RPMI7951 (cell line): ENCODE results near the gene CEACAM18. TPM values are rescaled to one million over a fixed set of nuclear protein-coding genes. Genes with fewer than 3 reads are reported as not detected.

Source experiments
- DNase-seq: peaks from one replicate; pipeline ENCODE4 v3.0.0-alpha.2; 2012; ENCODE audit warnings: low read depth
- total RNA-seq: library from RNA; depleted of rRNA; stranded (reverse); fragments of >200 nt; shearing (Covaris generic); gene quantifications from 2 replicates; pipeline ENCODE4 v1.2.3, GENCODE V29; 2014; rRNA removed

Gene CEACAM18
- total RNA-seq, 1 experiment from 2014 or later = not detected

- no peak for DNase-seq
These were observed 53.3 kb downstream of the CEACAM18 start, which contains the start of gene SIGLEC6 for GRCh38 chr19:51531349-51532315. Gene SIGLEC6 (minus strand): TSS chr19:51531670. CDS start chr19:51531648, 22 bp downstream.

- DNase-seq = no peak
These were observed 57.2 kb downstream of the CEACAM18 start for GRCh38 chr19:51535535-51535934.

GRCh38 chr19:51539821-51540366, 61.6 kb downstream of the CEACAM18 start:
- DNase-seq = no peak

Other genes starting within 250 kb of the CEACAM18 start
- not detected in 2 replicates for gene SIGLECL1, start 227.5 kb upstream of the CEACAM18 start, total RNA-seq
- not detected in 2 replicates for gene IGLON5, start 166.9 kb upstream of the CEACAM18 start, total RNA-seq
- 1.3 and 1.7 TPM in 2 replicates for gene VSIG10L, start 136.4 kb upstream of the CEACAM18 start, total RNA-seq
- gene ETFB, start 112.2 kb upstream of the CEACAM18 start, total RNA-seq = 158 and 206 TPM in 2 replicates
- 1.2 TPM in 1 of 2 replicates, not detected in the other for gene CLDND2, start 109.5 kb upstream of the CEACAM18 start, total RNA-seq
- not detected in 2 replicates for gene NKG7, start 105.9 kb upstream of the CEACAM18 start, total RNA-seq
- gene LIM2, start 90.6 kb upstream of the CEACAM18 start, total RNA-seq = not detected in 2 replicates
- gene C19orf84, start 87.9 kb upstream of the CEACAM18 start, total RNA-seq = not detected in 2 replicates
- gene SIGLEC10, start 60.9 kb upstream of the CEACAM18 start, total RNA-seq = not detected in 2 replicates
- gene SIGLEC8, start 20.1 kb upstream of the CEACAM18 start, total RNA-seq = not detected in 2 replicates
- gene SIGLEC12, start 23.3 kb downstream of the CEACAM18 start, total RNA-seq = not detected in 2 replicates
- not detected in 2 replicates for gene SIGLEC6, start 53.1 kb downstream of the CEACAM18 start, total RNA-seq
- gene ZNF175, start 92.7 kb downstream of the CEACAM18 start, total RNA-seq = 11.3 and 11.8 TPM in 2 replicates
- gene SIGLEC5, start 151.9 kb downstream of the CEACAM18 start, total RNA-seq = not detected in 2 replicates
- not detected in 2 replicates for gene SIGLEC14, start 168.3 kb downstream of the CEACAM18 start, total RNA-seq
- gene SPACA6, start 214.8 kb downstream of the CEACAM18 start, total RNA-seq = 13.6 and 15.4 TPM in 2 replicates
- 0.12 and 1.4 TPM in 2 replicates for gene HAS1, start 245.5 kb downstream of the CEACAM18 start, total RNA-seq